Mucosa of gallbladder (tissue), 1 donor: ENCODE data around the gene NINJ1. TPM values are rescaled to one million over a fixed set of nuclear protein-coding genes. Genes with fewer than 3 reads are reported as not detected.

ENCODE experiments used
- DNase-seq: peaks from one replicate; pipeline ENCODE4 v3.0.0-alpha.2; 2020; ENCODE audit warnings: low spot score
- total RNA-seq: library from RNA; stranded (reverse); gene quantifications from one replicate; pipeline ENCODE4 v1.2.1, GENCODE V29; 2021
- donor health status: DM: no; HTN: no; CAD: no.

Gene NINJ1
- total RNA-seq, 1 donor from 2014 or later: 75.6 TPM

DNA sequence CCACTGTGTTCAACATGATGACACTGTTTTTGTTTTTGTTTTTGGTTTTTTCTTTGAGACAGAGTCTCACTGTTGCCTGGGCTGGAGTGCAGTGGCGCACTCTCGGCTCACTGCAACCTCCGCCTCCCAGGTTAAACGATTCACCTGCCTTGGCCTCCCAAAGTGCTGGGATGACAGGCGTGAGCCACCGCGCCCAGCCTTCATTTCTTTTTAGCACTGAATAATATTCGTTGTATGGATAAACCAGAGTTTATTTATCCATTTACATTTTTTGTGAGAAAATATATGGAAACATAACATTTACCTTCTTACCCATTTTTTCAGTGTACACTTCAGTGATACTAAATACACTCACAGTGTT lies 33.8 kb downstream of the NINJ1 start:
- no peak for DNase-seq

DNA sequence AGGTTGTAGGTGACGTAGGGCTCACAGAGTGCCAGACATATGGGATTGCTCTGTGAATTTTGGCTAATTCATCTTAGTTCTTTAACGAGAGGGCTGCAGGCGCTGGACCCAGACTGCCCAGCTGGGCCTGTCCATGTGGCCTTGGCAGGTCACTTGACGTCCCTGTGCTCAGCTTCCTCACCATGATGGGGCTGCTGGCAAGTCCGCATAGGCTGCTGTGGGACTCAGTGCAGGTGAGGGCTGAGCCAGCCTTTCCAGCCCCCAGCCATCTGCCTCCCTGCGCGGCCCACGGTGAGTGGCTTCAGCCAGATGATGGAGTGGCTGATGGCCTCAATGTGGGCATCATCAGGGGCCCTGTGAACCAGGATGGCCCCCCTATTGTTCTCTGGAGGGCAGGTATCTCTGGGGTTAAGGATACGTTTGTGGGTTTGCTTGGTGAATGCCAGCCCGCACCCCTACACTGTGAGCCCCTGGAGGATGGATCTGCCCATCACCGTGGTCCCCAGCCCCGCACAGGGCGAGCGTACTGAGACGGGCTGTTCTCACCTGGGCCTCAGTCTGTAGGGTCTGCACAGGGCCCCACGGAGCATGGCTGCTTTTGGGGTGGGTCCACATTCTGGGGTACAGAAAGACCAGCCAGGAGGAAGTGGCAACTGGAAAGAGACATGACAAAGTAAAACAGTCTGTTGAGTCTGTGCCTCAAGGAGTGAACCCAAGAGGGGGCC lies 34.3 kb downstream of the NINJ1 start:
- DNase-seq: no peak

DNA sequence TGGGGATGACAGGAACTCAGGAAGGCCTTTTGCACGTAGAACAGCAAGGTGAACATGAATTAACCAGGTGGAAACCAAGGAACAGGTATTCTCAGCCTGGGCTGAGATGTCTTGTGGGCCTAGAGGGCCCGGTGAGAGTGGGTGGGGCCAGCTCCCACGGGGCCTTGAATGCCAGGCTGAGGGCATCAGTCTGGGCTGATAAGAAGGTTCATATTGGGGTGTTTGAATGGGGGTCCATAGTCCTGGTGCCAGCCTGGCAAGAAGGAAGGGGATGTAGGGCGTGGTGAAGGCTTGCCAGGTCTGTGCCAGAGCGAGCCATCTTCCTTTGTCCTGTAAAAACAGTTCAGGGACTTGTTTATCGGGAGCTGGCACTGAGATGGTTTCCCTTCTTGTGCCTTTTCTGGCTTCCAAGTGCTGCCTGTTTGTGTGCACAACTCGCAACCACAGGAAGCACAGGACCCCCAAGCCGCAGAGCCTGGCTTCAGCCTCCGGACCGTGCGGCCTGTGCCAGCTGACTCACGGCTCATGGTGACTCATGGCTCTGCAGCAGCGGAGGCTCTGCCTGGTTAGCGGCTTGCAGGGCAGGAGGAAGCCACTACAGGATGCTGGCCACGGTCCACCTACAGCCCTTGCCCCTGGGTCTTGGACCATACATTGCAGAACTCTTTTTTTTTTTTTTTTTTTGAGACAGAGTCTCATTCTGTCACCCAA lies 35.7 kb downstream of the NINJ1 start:
- DNase-seq: peak; percentile 88

DNA sequence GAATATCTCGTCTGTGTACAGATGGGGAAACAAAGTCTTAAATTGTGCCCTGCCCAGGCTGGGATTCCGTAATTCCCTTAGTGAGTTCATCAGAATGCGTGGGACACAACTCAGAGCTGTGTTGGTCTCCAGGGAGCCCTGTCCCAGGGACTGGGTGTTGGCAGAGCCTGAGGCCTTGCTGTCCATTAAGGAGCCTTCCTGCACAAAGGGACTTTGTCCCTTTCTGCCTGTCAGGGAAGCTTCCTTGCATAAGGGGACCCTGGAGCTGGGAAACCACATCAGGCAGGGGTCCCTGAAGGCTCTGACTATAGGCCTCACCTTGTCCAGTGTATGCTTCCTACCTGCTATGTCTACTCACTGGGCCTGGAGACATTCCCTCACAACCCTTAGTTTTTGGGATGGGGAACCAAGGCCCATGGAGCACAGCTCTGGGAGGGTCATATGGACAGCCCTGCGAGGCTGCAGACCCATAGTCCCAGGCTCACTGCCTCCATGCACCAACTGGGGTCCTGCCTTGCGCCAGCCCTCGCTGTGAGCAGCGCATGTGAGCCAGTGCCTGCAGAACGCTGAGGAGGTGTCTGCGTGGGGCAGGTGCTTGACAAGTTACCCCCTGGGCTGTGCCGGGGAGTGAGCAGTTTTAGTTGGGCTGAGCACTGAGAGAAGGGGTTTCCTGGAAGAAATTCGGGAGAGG lies 36.4 kb downstream of the NINJ1 start:
- DNase-seq: no peak

DNA sequence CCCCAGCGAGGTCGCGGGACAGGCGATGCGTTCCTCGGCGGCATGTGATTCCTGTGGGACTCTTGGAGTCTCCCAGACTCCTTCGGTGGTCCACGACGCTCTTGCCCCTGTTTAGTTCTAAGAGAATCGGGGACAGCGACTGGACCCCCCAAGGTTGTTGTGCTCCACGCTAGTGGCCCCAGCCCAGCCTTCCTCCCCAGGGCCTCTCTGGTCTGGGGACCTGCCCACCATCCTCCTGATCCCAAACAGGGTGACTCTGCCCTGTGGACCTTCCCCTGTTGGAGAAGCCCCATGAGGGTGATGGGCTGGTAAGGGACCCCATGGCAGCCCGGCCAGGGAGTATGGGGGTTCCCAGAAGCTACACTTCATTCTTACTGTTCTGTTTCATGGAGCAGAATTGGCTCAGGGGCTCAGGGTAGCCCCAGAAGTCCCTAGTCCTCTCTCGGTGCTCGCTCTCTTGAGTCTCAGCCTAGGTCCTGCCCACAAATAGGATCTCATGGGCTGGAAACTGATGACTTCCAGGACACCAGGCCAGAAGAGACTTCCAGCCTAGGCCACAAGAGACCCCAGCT lies 37.2 kb downstream of the NINJ1 start:
- no peak for DNase-seq

DNA sequence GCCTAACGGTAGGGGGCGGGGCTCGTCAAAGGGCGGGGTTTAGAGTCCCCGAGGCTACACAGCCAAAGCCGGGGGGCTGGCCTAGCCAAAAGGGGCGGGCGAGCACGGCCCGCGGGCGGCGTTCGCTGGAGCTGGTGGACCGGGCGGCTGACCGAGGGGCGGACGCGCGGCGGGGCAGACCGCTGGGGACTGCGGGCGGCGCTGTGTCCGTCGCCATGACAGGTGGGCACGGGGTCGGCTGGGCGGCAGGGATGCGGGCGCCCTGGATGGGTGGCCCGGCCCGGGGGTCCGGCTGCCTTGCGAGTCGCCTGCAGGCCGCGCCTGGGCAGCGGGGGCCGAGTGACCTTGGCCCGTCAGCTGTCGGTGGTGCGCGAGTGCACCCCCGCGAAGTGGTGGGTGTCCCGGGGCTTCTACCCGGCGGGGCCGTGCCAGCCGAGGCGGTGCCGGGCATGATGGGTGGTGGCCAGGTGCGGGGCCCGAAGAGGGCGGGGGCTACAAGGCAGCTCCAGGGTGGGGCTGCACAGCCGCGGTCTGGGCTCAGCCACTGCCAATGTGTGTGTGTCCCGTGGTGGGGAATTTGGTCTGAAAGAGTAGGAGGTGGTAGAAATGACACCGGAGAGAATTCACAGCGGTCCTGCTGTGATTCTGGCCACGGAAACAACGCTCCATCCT lies 37.8 kb downstream of the NINJ1 start, which contains the start of gene CARD19:
Gene CARD19 (plus strand): TSS at position 87 of the 672 bp plus-strand sequence. CDS start 129 bp downstream, at position 216.
- peak; percentile 53 for DNase-seq

DNA sequence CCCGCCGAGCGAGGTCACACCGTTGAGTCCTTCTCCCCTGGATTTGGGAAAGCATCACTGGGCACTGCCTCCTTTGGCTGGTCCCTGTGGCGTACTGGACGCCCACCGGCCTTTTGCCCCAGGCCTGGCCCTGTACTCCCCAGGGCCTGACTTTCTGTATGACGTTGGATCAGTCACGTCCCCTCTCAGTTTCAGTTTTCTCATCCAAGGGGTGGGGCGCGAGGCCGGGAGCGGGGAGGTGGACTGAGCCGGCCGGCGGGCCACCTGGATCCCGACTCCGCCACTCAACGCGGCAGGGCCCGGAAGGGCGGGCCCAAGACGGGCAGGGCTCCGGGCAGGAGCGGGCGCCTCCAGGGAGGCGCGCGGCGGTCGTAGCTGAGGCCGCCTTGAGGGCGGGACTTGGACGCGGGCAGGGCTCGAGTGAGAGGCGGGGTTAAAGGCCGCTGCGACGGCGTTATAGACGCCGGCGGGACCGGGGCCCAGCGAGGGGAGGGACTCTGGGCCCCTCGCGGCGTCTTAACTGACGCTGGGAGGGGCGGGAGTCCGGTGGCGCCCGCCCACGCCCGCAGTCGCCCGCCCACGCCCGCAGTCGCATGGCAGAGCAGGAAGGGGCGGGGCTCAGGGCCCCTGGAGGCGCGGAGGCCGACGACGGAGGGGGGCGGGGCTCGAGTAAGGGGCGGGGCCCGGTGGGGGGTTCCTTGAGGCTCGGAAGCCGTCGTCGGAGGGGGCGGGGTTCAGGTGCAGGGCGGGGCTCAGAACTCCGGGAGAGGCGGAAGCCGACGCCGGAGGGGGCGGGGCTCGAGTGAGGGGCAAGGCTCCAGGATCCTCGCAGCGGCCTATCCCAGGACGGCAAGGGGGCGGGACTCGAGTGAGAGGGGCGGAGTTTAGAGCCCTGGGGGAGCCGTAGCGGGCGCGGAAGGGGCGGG lies 38.6 kb downstream of the NINJ1 start:
- peak; percentile 100 for DNase-seq

DNA sequence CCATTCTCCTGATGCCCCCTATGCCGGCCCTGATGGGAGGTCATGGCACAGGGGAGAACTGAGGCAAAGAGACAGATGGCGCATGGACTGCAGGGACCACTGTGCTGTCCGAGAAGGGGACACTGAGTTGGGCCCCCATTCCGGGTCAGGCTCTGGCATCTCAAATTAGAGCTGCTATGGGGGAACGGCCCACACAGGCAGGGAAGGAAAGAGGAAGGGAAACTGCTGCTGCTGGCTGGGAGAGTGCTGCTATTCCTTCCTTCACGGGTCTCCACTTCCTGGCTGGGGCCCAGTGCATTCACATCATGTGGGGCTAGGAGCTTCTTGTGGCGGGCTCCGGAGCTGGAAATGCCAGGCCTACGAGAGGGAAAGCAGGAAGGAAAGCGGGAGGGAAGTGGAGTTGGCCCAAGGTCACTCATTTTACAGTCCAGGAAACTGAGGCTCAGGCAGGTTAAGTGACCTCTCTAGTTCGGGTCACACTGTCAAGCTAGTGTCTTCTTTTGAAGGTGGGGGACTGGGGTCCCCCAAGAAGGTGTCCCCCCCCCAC lies 39.3 kb downstream of the NINJ1 start:
- DNase-seq: peak; percentile 60

DNA sequence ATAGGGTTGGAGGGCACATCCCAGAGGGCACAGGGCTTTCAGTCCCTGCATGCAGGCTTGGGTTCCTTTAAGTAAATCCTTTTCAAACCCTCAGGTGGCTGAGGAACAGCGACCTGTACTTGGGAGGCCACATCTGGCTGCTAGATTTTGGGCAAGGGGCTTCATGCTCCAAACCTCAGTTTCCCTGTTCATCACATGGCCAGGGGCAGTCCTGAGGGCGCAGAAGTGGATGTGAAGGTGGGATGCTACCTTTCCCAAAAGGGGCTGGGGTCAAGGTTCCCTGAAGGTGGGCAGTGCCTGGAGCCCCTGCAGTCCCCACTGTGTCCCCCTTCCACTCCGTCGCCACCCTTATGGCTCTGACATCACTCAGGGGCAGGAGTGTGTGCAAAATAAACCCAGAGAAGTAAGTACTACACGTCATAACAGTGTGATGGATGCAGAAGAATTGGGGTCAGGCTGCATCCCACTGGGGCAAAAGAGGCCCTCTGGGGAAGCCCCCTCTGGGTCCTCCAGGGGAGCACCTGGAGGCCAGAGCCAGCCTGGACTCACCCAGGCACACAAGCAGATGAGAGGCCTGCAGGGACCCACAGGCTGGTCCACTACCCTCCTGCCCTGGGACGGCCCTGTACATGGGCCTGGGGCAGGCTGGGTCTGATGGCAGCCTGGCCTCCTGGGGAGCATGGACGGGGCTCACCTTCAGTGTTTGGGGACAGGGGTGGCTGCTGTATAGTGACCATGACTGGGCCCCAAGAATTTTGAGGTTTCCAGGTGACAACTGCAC lies 40.0 kb downstream of the NINJ1 start:
- DNase-seq: no peak

DNA sequence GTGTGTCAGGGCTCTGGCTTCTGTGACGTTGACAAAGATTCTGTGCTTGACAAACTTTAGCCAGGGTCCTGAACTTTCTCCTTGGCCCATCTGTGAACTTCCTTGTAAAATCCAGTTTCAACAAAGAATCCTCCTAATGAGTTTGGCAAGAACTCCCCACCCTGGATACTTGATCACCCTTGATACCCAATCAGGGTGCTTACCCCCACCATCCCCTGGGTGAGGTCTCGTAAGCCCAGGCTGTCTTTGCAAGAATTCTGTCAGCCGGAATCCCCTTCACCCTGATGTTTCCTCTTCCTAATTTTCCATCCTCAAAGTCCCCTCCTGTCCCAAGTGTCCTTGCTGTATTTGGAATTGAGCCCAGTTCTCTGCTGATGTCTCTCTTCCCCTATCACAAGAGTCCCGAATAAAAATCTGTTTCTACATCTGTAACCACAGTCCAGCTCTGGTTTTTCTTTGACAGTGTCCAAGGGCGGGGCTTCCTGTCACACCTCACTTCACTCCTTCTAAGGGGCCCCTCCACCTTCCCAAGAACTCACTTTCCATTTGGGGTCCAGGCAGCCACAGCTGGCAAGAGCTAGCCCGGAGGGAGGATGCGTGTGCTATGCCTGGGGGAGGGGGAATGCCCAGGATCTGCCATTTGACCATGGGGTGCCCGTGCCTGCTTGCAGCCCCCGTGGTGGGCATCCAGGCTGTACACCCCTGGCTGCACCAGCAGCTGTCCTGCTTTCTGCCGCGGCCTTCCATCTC lies 40.7 kb downstream of the NINJ1 start:
- DNase-seq: no peak

DNA sequence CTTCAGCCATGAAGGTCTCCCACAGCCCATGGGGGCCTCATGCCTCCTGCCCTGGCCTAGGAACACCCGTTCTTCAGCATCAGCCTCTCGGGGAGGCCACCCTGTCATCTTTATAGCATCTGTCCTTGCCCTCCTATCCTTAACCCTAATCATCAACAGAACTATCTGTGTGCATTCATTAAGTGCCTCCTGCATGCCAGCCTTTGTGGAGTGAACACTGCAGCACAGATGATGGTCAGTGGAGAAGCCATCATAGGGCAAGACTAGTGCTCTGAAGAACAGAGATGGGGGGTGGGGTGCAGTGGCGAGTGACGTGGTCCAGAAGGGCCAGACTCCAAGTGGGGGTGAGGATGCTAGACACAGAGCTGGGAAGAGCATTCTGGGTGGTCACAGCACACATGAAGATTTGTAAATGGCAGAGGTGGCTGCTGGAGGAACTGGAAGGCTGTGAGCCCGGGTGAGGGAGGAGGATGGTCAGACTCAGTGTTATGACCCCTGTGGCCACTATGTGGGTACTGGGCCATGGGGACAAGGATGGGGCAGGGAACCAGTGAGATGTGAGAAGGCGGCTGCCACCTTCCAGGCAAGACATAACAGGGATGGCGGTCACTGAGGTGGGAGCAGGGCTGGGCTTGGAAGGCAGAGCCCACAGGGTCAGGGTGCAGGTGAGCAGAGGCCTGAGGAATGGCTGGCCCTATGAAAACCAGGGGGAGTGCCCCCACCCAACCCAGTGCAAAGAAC lies 41.6 kb downstream of the NINJ1 start:
- DNase-seq: no peak

DNA sequence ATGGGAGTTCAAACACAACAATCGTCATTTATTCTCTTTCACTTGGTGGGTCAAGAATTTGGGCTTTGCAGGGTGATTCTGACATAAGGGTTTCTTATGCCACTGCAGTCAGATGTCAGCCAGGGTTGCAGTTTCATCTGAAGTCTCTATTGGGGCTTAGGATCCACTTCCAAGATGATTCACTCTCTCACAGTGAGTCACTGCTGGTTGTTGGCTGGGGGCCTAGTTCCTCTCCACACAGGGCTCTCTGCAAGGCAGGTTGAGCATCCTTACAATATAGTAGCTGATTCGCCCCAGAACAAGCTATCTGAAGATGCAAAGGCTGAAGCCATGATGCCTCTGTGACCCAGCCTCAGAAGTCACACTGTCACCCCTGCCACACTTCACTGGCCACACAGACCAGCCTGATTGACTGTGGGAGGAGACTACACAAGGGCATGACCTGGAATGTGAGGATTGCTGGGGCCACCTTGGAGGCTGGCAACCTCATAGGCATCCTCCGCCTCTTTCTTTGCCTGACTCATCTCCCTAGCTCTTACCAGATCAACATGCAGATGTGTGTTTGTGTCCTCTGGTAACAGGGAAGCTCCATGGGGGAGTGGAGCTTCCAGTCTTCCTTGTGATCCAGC lies 42.5 kb downstream of the NINJ1 start:
- DNase-seq: no peak

DNA sequence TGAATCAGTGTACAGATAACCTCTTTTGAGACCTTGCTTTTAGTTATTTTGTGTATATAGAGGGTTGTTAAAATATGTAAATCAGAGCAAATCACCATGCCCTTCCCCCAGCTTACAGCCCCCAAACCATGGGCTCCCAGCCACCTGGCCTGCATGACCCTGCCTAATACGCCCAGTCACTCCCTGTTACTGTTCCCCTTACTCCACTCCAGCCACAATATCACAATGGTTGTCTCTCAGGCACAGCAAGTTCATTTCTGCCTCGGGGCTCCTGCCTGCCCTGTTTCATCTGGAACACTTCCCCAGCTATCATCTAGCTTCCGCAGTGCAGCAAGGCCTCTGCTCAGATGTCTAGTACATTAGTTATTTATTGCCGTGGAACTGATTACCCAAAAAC lies 43.0 kb downstream of the NINJ1 start:
- no peak for DNase-seq

DNA sequence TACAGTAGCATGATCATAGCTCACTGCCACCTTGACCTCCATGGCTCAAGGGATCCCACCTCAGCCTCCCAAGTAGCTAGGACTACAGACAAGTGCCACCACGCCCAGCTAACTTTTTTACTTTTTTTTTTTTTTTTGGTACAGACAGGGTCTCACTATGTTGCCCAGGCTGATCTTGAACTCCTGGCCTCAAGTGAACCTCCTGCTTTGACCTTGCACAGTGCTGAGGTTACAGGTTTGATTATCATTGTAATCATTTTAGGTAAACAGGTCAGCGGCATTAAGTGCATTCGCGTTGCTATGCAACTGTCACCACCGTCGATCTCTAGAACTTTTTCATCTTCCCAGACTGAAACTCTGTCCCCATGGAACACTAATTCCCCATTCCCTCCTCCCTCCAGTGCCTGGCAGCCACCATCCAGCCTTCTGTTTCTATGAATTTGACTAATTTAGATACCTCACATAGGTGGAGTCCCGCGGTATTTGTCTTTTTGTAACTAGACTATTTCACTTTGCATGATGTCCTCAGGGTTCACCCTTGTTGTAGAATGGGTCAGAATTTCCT lies 43.9 kb downstream of the NINJ1 start:
- no peak for DNase-seq

DNA sequence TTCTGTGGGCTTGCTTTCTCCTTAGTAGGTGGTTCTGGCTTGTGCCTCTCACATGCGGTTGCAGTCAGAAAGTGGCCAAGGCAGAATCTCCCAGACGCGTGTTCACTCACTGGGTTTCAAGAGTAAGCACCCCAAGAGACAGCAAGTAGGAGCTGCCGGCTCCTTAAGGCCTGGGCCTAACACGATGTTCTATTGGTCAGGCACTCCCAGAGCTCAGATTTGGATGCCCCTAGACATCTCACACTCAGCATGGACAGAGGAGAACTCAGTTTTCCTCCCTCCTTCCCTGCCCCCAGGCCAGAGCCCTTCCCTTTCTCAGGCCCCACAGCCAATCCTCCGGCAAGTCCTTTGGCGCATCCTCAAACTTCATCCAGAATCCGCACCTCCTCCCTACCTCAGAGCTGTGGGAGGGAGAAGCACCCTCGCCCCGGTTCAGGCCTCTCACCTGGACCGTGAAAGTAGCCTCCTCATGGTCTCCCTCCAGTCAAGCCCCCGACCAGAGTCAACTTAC lies 44.5 kb downstream of the NINJ1 start:
- DNase-seq: no peak

DNA sequence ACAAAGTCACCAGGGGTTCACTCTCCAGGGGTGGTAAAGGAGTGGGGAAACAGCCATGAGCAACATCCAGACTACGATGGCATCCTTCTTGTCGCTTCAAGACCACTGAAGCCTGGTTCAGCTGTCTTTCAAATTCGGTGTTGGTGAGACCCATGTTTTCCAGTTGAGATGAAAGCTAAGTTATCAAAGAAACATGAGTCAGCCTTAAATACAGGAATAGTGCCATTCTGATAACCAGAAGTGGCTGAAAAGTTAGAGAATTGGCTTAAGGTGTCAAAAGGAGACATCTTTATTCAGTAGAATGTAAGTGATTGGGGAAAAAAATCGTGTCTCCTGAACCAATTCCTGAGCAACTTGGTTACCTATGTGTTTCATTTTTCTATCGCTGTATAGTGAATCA lies 45.0 kb downstream of the NINJ1 start:
- no peak for DNase-seq

DNA sequence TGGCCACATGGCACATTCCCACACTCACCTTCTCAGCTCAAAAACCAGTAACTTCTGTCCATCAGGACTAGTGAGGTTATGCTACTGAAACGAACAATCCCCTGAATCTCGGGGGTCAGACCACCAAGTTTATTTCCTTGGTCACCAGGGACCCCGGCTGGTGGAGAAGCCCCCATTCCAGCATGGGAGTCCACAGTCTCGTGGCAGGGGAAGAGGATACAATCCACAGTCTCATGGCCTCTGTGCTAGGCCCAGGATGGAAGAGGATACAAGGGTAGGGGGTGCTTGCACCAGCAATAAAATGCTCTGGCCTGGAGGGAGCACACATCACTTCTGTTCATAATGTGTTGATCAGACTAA lies 45.4 kb downstream of the NINJ1 start:
- no peak for DNase-seq
